Keratinocyte (primary cell): ENCODE measurements around the gene PRDM11. TPM values are rescaled to one million over a fixed set of nuclear protein-coding genes. Genes with fewer than 3 reads are reported as not detected.

ENCODE experiments used
- DNase-seq: peaks from one replicate; pipeline ENCODE4 v3.0.0-alpha.2; 2011; ENCODE audit warnings: low read depth, missing footprints, low spot score
- FAIRE-seq: peaks from 2 replicates; lab custom pipeline; 2011; peaks lifted over from hg19 to GRCh38; lab: Jason Lieb, UNC
- H2AFZ ChIP-seq: 2 replicates; pipeline ENCODE4 v1.6.0; 2012; ENCODE audit warnings: low read length, control low read depth, inconsistent platforms; ENCODE audit not compliant: control insufficient read depth
- H3K27ac ChIP-seq: 2 replicates; pipeline ENCODE4 v1.5.1; 2011; ENCODE audit warnings: low read length; ENCODE audit not compliant: control insufficient read depth, insufficient read depth
- H3K27me3 ChIP-seq: 3 replicates; pipeline ENCODE4 v1.6.0; 2011; ENCODE audit warnings: low read length; ENCODE audit not compliant: control insufficient read depth, insufficient read depth; ENCODE audit errors: extremely low read depth
- H3K36me3 ChIP-seq, 2 experiments: 2 replicates in 1 of 2; 3 replicates in 1 of 2; pipeline ENCODE4 v1.5.1; 2011; ENCODE audit warnings: low read length in 2 of 2, mild to moderate bottlenecking in 1 of 2; ENCODE audit not compliant: control insufficient read depth in 2 of 2, insufficient read depth in 2 of 2; ENCODE audit errors: extremely low read depth in 1 of 2
- H3K4me1 ChIP-seq: 3 replicates; pipeline ENCODE4 v1.5.1; 2011; ENCODE audit warnings: low read length; ENCODE audit not compliant: control insufficient read depth, insufficient read depth; ENCODE audit errors: extremely low read depth
- H3K4me2 ChIP-seq: 3 replicates; pipeline ENCODE4 v1.6.0; 2011; ENCODE audit warnings: low read depth, low read length; ENCODE audit not compliant: control insufficient read depth, insufficient read depth; ENCODE audit errors: extremely low read depth
- H3K4me3 ChIP-seq, 3 experiments: fragments of 200-600 bp in 1 of 3; sonication (generic) in 1 of 3; 2 replicates in 2 of 3; 3 replicates in 1 of 3; pipeline ENCODE4 v1.5.1; 2011 to 2016; ENCODE audit warnings: low read length in 3 of 3, mild to moderate bottlenecking in 3 of 3, control low read depth in 2 of 3, inconsistent platforms in 1 of 3, low read depth in 1 of 3, mixed read lengths in 1 of 3, mixed run types in 1 of 3, moderate library complexity in 1 of 3; ENCODE audit not compliant: control insufficient read depth in 2 of 3, insufficient read depth in 2 of 3; ENCODE audit errors: extremely low read depth in 1 of 3
- H3K79me2 ChIP-seq: 2 replicates; pipeline ENCODE4 v1.6.0; 2012; ENCODE audit warnings: low read length; ENCODE audit not compliant: control insufficient read depth, insufficient read depth
- H3K9ac ChIP-seq: 3 replicates; pipeline ENCODE4 v1.6.0; 2011; ENCODE audit warnings: low read length; ENCODE audit not compliant: control insufficient read depth, insufficient read depth; ENCODE audit errors: extremely low read depth
- H3K9me1 ChIP-seq: 3 replicates; pipeline ENCODE4 v1.6.0; 2011; ENCODE audit warnings: low read length; ENCODE audit not compliant: control insufficient read depth, insufficient read depth; ENCODE audit errors: extremely low read depth
- H3K9me3 ChIP-seq: 2 replicates; pipeline ENCODE4 v1.5.1; 2012; ENCODE audit warnings: low read depth, low read length; ENCODE audit not compliant: control insufficient read depth
- H4K20me1 ChIP-seq: 3 replicates; pipeline ENCODE4 v1.6.0; 2011; ENCODE audit warnings: low read length; ENCODE audit not compliant: control insufficient read depth, insufficient read depth; ENCODE audit errors: extremely low read depth
- CTCF ChIP-seq, 3 experiments: IDR thresholded peaks in 1 of 3; conservative IDR thresholded peaks in 1 of 3; optimal IDR thresholded peaks in 1 of 3; 2 replicates in 2 of 3; 3 replicates in 1 of 3; pipeline versions ENCODE3 to v1.5.1; 2011; ENCODE audit warnings: low read length in 3 of 3, mild to moderate bottlenecking in 3 of 3, moderate library complexity in 2 of 3, control low read depth in 1 of 3, inconsistent platforms in 1 of 3; ENCODE audit not compliant: insufficient read depth in 2 of 3; ENCODE audit errors: extremely low read depth in 1 of 3
- EZH2 ChIP-seq: IDR thresholded peaks from one replicate; pipeline ENCODE4 v1.6.1; 2012; ENCODE audit warnings: inconsistent platforms, mild to moderate bottlenecking, low read length, moderate library complexity
- dilution Hi-C: fragments of 300-500 bp; cut with MboI; formaldehyde crosslinking; loops from one replicate; pipeline ENCODE4 v1.7.0; 2020; ENCODE audit warnings: low sequenced_read_pairs; ENCODE audit not compliant: extremely low pct_ligation_motif_present
- polyA plus RNA-seq, 5 experiments: library from polyadenylated mRNA; depleted of rRNA in 3 of 5; stranded (reverse) in 3 of 5; stranded (forward) in 1 of 5; unstranded in 1 of 5; fragments of >200 nt; gene quantifications; 1 replicate in 1 of 5; 2 replicates in 3 of 5; 3 replicates in 1 of 5; pipeline versions ENCODE4 v1.2.1 to v1.2.3, GENCODE V29; 2011 to 2012; ENCODE audit warnings: missing spikeins in 2 of 5, low read depth in 1 of 5, low replicate concordance in 1 of 5

Gene PRDM11
- polyA plus RNA-seq, 1 donor (not counting 4 experiments of a cell fraction or from before 2014, with no cell fraction given), result 2.1 TPM

GRCh38 chr11:45229401-45230020 is 83.1 kb downstream of the PRDM11 start:
- dilution Hi-C loops, result no loop called here
- TF ChIP-seq EZH2, result no peak
- no peak for TF ChIP-seq CTCF (optimal IDR thresholded peaks at IDR 0.05 in 1 of 3, IDR thresholded peaks at IDR 0.05 in 1 of 3, conservative IDR thresholded peaks at IDR 0.05 in 1 of 3; ENCODE audit: extremely low read depth in 1 of 3, insufficient read depth in 2 of 3, low read length in 3 of 3)
- H3K9me1 ChIP-seq, result no peaks in the 10 kb centered on the region
- DNase-seq (no peak), FAIRE-seq (no peak)
- no peak overlapping the region for H2AFZ ChIP-seq
- no peaks in the 10 kb centered on the region for H3K9me3 ChIP-seq
- no peaks in the 10 kb centered on the region for H3K27me3 ChIP-seq
- H3K79me2 ChIP-seq, result no peaks in the 10 kb centered on the region
- no peak overlapping the region for H3K4me2 ChIP-seq
- no peak overlapping the region for H3K4me3 ChIP-seq
- no peaks in the 10 kb centered on the region for H4K20me1 ChIP-seq
- H3K4me1 ChIP-seq, result no peaks in the 10 kb centered on the region
- H3K27ac ChIP-seq, result no peak overlapping the region
- H3K9ac ChIP-seq, result no peak overlapping the region
- no peaks in the 10 kb centered on the region for H3K36me3 ChIP-seq

- Histone ChIP-seq H3K9me3 (no peaks in the 10 kb centered on the region), H2AFZ (no peak overlapping the region), H3K27me3 (no peaks in the 10 kb centered on the region), H3K27ac (no peak overlapping the region), H3K9ac (no peak overlapping the region), H3K4me1 (no peaks in the 10 kb centered on the region), H3K4me2 (no peak overlapping the region), H3K36me3 (no peaks in the 10 kb centered on the region), H3K4me3 (no peak overlapping the region), H4K20me1 (no peaks in the 10 kb centered on the region), H3K9me1 (no peaks in the 10 kb centered on the region), H3K79me2 (no peaks in the 10 kb centered on the region)
- no peak for TF ChIP-seq CTCF (optimal IDR thresholded peaks at IDR 0.05 in 1 of 3, IDR thresholded peaks at IDR 0.05 in 1 of 3, conservative IDR thresholded peaks at IDR 0.05 in 1 of 3; ENCODE audit: extremely low read depth in 1 of 3, insufficient read depth in 2 of 3, low read length in 3 of 3)
- no peak for TF ChIP-seq EZH2
- FAIRE-seq (no peak), DNase-seq (no peak)
- dilution Hi-C loops, result no loop called here
These were observed 86.1 kb downstream of the PRDM11 start for GRCh38 chr11:45232341-45233080.
